ENCODE data around the gene UQCRQ. TPM values are rescaled to one million over a fixed set of nuclear protein-coding genes. Genes with fewer than 3 reads are reported as not detected.

Gene UQCRQ
- total RNA-seq, 4 donors from 2014 or later = 97.2 to 170 (median 130) TPM

- no peak for TF ChIP-seq CTCF (IDR thresholded peaks at IDR 0.05; ENCODE audit: low read depth)
Observed at GRCh38 chr5:132836852-132837251, 29.6 kb upstream of the UQCRQ start.

- TF ChIP-seq CTCF (IDR thresholded peaks at IDR 0.05; ENCODE audit: low read depth) = no peak
Observed at GRCh38 chr5:132837868-132838267, 28.6 kb upstream of the UQCRQ start.

- TF ChIP-seq CTCF (IDR thresholded peaks at IDR 0.05; ENCODE audit: low read depth) = no peak
Observed at GRCh38 chr5:132838516-132839282, 27.7 kb upstream of the UQCRQ start.

GRCh38 chr5:132839426-132840301 lies 26.8 kb upstream of the UQCRQ start:
- TF ChIP-seq CTCF (IDR thresholded peaks at IDR 0.05; ENCODE audit: low read depth) = no peak

- TF ChIP-seq CTCF (IDR thresholded peaks at IDR 0.05; ENCODE audit: low read depth) = no peak
Observed at GRCh38 chr5:132840313-132840712, 26.1 kb upstream of the UQCRQ start.

- no peak for TF ChIP-seq CTCF (IDR thresholded peaks at IDR 0.05; ENCODE audit: low read depth)
Observed at GRCh38 chr5:132840896-132841295, 25.5 kb upstream of the UQCRQ start.

- TF ChIP-seq CTCF (IDR thresholded peaks at IDR 0.05; ENCODE audit: low read depth) = no peak
Observed at GRCh38 chr5:132841305-132841704, 25.1 kb upstream of the UQCRQ start.
